Ovary (tissue), 9 donors: ENCODE data around the gene ZBTB25. TPM values are rescaled to one million over a fixed set of nuclear protein-coding genes. Genes with fewer than 3 reads are reported as not detected.

ENCODE experiments used
- DNase-seq, 5 donors: peaks; one replicate each; pipeline ENCODE4 v3.0.0-alpha.2; 2019 to 2020
- H3K27ac ChIP-seq, 2 donors: fragments of 200-600 bp; one replicate each; pipeline versions ENCODE4 v1.5.1 to v1.8.0; 2019 to 2022
- H3K27me3 ChIP-seq: fragments of 200-600 bp; one replicate; pipeline ENCODE4 v1.8.0; 2022
- H3K36me3 ChIP-seq: fragments of 200-600 bp; sonication (generic); one replicate; pipeline ENCODE4 v1.5.1; 2019
- H3K4me1 ChIP-seq: one replicate; pipeline ENCODE4 v1.8.1; 2013; ENCODE audit warnings: mild to moderate bottlenecking, moderate library complexity; ENCODE audit not compliant: insufficient read depth
- H3K4me3 ChIP-seq: fragments of 200-600 bp; sonication (generic); one replicate; pipeline ENCODE4 v1.5.1; 2017
- H3K9me3 ChIP-seq, 2 donors: fragments of 200-600 bp in 1 of 2; sonication (generic) in 1 of 2; one replicate each; pipeline versions ENCODE4 v1.5.1 to v1.8.1; 2013 to 2019; ENCODE audit warnings: mild to moderate bottlenecking in 1 of 2, moderate library complexity in 1 of 2
- EP300 ChIP-seq: sonication (generic); formaldehyde crosslinking; IDR thresholded peaks from one replicate; pipeline ENCODE4 v1.6.1; 2017; ENCODE audit warnings: antibody characterized with exemption
- POLR2A ChIP-seq: fragments of 450-650 bp; IDR thresholded peaks from one replicate; pipeline ENCODE4 v1.6.1; 2017; ENCODE audit warnings: antibody characterized with exemption, mild to moderate bottlenecking, moderate library complexity
- WGBS, 3 donors: extraction: QIAGEN DNeasy Blood & Tissue Kit in 1 of 3; methylation state at CpG; one replicate each; pipeline versions ENCODE4 v1.1.5 to v1.1.7; 2013 to 2017; 5-methylcytosine and 5-hydroxymethylcytosine counted together
- intact Hi-C, 4 donors: fragments of 100-400 bp; cut with DNase I; formaldehyde crosslinking; loops; one replicate each; pipeline versions ENCODE4 v1.11.0 to v1.15.1; 2022 to 2023
- polyA plus RNA-seq, 2 donors: library from polyadenylated mRNA; stranded (reverse); fragments of 200-250 nt in 1 of 2; fragments of 350-450 nt in 1 of 2; fragmentation: Illumina TruSeq in 1 of 2; extraction: RNeasy Lipid Tissue Mini Kit (QIAGEN cat#74804) in 1 of 2; gene quantifications; one replicate each; pipeline ENCODE4 v1.2.3, GENCODE V29; 2013 to 2014
- total RNA-seq, 7 donors: library from RNA; depleted of rRNA in 2 of 7; stranded (reverse); fragments of >200 nt in 2 of 7; fragmentation: NEBNext Ultra II Directional in 3 of 7; extraction: Animal tissue kit (Norgen Biotek cat#: 25700) in 3 of 7; gene quantifications; one replicate each; pipeline versions ENCODE4 v1.1.0 to v1.2.4, GENCODE V29; 2016 to 2023
- TF ChIP-seq, protein P1 (sequence below), 3 donors: fragments of 450-650 bp in 2 of 3; fragments of 200-600 bp in 1 of 3; IDR thresholded peaks; one replicate each; pipeline versions ENCODE4 v1.5.1 to v1.8.0; 2016 to 2022; ENCODE audit warnings: antibody characterized with exemption in 3 of 3, mild to moderate bottlenecking in 1 of 3
- donor health status: DM: no; HTN: no; CAD: no; lungs with moderate emphysema.
- donor health status: DM: no; HTN: no; CAD: no.
- donor health status: Bipolar disorder and iron deficiency.
- donor health status: DM: yes; HTN: yes; CAD: no.
- donor health status: DM: no; HTN: no; CAD: no.
- donor health status: DM: yes; HTN: yes; CAD: no.

ZBTB25 gene
- total and polyA plus RNA-seq, 9 donors, result 3.5 to 22.6 (median 13.5) TPM

DNA sequence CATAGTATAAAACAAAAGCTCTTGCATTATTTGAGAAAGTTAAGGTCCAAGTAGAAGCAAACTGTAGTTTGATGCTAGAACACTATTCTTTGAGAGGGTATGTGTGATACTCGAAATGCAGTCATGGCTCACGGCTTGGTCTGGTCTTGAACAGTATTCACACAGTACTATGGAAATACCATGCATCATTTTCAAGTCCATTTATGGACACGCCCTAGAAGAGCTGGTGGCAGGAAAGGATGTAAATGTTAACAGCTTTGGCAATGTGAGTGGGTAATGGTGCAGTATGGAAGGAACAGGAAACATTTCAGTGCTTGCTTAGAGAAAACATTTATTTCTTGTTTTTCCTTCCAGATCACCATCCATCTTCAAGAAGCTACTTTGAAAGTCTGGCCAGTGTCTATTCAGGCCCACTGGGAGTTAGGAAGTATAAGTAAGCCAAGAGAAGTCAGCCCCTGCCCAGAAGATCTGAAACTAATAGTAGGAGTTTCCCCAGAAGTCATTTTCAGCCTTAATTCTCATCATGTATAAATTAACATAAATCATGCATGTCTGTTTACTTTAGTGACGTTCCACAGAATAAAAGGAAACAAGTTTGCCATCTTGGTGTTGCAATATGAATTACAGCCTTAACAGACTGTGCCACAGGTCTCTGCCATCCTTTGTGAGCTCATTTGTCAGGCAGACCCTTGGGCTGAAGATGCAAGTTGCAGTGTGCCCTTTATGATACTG is 44.1 kb downstream of the ZBTB25 start:
- Histone ChIP-seq H3K4me3 (no peak overlapping the region), H3K9me3 (no peaks in the 10 kb centered on the region), H3K36me3 (no peaks in the 10 kb centered on the region), H3K27ac (no peak overlapping the region), H3K27me3 (no peaks in the 10 kb centered on the region), H3K4me1 (peaks cover 1% of the 10 kb centered on the region)
- intact Hi-C loops, result no loop called here
- TF ChIP-seq, protein P1, sequence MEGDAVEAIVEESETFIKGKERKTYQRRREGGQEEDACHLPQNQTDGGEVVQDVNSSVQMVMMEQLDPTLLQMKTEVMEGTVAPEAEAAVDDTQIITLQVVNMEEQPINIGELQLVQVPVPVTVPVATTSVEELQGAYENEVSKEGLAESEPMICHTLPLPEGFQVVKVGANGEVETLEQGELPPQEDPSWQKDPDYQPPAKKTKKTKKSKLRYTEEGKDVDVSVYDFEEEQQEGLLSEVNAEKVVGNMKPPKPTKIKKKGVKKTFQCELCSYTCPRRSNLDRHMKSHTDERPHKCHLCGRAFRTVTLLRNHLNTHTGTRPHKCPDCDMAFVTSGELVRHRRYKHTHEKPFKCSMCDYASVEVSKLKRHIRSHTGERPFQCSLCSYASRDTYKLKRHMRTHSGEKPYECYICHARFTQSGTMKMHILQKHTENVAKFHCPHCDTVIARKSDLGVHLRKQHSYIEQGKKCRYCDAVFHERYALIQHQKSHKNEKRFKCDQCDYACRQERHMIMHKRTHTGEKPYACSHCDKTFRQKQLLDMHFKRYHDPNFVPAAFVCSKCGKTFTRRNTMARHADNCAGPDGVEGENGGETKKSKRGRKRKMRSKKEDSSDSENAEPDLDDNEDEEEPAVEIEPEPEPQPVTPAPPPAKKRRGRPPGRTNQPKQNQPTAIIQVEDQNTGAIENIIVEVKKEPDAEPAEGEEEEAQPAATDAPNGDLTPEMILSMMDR (IDR thresholded peaks at IDR 0.05), result no peak
- TF ChIP-seq EP300, result no peak
- TF ChIP-seq POLR2A, result no peak
- no peak for DNase-seq
- WGBS, 3 donors, result 84 to 89% (median 89%) methylated on average over 4 of the region's 4 CpGs

DNA sequence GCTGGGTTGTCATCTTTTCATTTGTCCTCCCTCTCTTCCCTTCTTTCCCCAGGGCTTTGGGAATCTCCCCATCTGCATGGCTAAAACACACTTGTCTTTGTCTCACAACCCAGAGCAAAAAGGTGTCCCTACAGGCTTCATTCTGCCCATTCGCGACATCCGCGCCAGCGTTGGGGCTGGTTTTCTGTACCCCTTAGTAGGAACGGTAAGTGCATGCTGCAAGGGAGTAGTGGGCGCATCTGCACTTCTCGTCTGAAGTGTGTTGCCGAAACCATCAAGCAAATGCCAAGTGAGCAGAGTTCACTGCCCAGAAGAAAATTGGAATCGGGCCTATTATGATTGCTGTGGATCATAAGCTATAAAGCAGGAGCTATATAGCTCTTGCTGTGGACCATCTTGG is 49.0 kb downstream of the ZBTB25 start:
- intact Hi-C loops, result no loop called here
- no peak overlapping the region for H3K27ac ChIP-seq
- no peak overlapping the region for H3K4me3 ChIP-seq
- no peak for DNase-seq
- no peaks in the 10 kb centered on the region for H3K36me3 ChIP-seq
- H3K4me1 ChIP-seq, result no peaks in the 10 kb centered on the region
- no peaks in the 10 kb centered on the region for H3K27me3 ChIP-seq
- WGBS, 3 donors, result 90 to 94% (median 93%) methylated on average over 10 of the region's 10 CpGs
- H3K9me3 ChIP-seq, result no peaks in the 10 kb centered on the region
- no peak for TF ChIP-seq POLR2A
- TF ChIP-seq, protein P1 (IDR thresholded peaks at IDR 0.05), result no peak
- no peak for TF ChIP-seq EP300

DNA sequence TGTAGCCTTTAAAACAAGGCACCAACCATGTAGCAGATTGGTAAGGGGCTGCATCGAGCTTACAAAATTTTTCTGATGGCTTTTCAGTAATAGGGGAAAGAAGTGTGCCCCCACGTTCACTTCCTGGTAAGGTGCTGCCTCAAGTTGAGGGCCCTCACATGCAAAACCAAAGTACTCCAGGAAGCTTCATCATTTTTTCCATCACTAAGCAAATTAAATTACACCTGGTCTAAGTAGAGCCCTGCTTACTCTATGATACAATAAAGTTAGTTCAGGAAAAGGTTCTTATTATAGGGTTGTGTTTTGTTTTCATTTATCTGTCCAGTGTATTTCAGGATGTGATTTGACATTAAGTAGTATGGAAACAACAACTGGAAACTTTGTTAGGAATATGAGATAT is 53.4 kb downstream of the ZBTB25 start:
- intact Hi-C loops, result no loop called here
- no peaks in the 10 kb centered on the region for H3K9me3 ChIP-seq
- H3K27ac ChIP-seq, result no peak overlapping the region
- no peak for TF ChIP-seq POLR2A
- TF ChIP-seq EP300, result no peak
- TF ChIP-seq, protein P1 (IDR thresholded peaks at IDR 0.05), result no peak
- WGBS, 3 donors, result 84 to 93% (median 92%) methylated on average over 2 of the region's 2 CpGs
- no peak overlapping the region for H3K4me3 ChIP-seq
- no peaks in the 10 kb centered on the region for H3K36me3 ChIP-seq
- DNase-seq, result no peak
- H3K4me1 ChIP-seq, result no peaks in the 10 kb centered on the region
- no peaks in the 10 kb centered on the region for H3K27me3 ChIP-seq

DNA sequence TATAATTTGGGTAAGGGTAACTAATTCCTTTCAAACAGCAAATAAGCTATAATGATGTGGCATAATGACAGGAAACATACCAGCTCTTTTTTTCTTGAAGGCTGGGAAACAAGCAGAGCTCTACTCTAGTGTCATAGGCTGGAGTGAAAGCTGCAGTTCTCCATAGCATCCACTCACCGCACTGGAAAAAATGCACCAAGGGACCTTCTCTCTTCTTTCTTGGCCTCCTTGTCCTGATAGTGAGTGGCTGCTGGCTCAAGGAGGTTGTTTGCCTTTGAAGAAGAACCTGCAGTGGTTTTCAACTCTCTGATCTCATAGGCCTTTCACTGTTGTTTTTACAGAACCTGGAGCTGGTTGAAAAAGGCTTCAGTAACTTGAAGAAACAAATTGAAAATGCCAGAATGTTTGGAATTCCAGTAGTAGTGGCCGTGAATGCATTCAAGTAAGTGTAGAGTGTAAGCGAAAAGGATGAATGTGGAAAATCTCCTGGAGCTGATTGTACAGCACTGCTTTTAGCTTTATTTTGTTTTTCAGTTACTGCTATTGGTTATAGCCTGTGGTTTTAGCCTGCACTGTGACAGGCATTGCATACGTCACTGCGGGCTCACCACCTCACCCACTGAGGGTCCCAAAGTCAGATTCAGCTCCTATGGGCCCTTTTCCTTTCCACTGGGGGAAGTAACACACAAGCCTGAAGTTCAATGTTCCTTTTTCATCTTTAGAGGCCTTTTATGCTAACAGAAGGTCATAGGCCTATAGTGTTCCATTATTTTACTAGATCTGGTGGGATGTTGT is 55.6 kb downstream of the ZBTB25 start:
- Histone ChIP-seq H3K9me3 (no peaks in the 10 kb centered on the region), H3K4me1 (peaks cover 2% of the 10 kb centered on the region), H3K27ac (no peak overlapping the region), H3K27me3 (no peaks in the 10 kb centered on the region), H3K4me3 (no peak overlapping the region), H3K36me3 (no peaks in the 10 kb centered on the region)
- 54 to 72% (median 55%) methylated on average over 5 of the region's 5 CpGs for WGBS, 3 donors
- no peak for DNase-seq
- TF ChIP-seq, protein P1 (IDR thresholded peaks at IDR 0.05), result no peak
- TF ChIP-seq POLR2A, result no peak
- no peak for TF ChIP-seq EP300
- intact Hi-C loops, result no loop called here
